GM12878 (cell line): ENCODE measurements around the gene UBE2E3.

Source experiments
- ATF2 ChIP-seq: IDR thresholded peaks from 2 replicates; pipeline ENCODE4 v1.6.1; 2012; ENCODE audit warnings: low read length, inconsistent platforms
- CEBPB ChIP-seq, 2 experiments: fragments of 150-350 bp in 1 of 2; IDR thresholded peaks; 2 replicates each; pipeline ENCODE4 v1.6.1; 2012 to 2014; ENCODE audit warnings: low read depth in 2 of 2, low read length in 2 of 2, borderline replicate concordance in 1 of 2, inconsistent platforms in 1 of 2
- CEBPZ ChIP-seq: fragments of 150-350 bp; IDR thresholded peaks from 2 replicates; pipeline ENCODE4 v1.6.1; 2016; ENCODE audit warnings: low read depth, low read length
- CTCF ChIP-seq, 3 experiments: IDR thresholded peaks in 2 of 3; conservative IDR thresholded peaks in 1 of 3; 2 replicates each; pipeline ENCODE4 v1.5.1; 2011; ENCODE audit warnings: low read depth in 3 of 3, low read length in 3 of 3, mild to moderate bottlenecking in 3 of 3, control low read depth in 2 of 3, moderate library complexity in 2 of 3, inconsistent platforms in 1 of 3, mixed read lengths in 1 of 3; ENCODE audit not compliant: control insufficient read depth in 2 of 3, insufficient read depth in 1 of 3; ENCODE audit errors: extremely low read depth in 1 of 3
- E2F4 ChIP-seq: IDR thresholded peaks from 2 replicates; pipeline ENCODE4 v1.6.1; 2012; ENCODE audit warnings: low read depth, low read length, improper control_type of control experiment
- GABPA ChIP-seq: IDR thresholded peaks from 2 replicates; pipeline ENCODE4 v1.6.1; 2014; ENCODE audit warnings: antibody characterized with exemption, low read depth, mild to moderate bottlenecking, inconsistent platforms
- NRF1 ChIP-seq: conservative IDR thresholded peaks from 2 replicates; pipeline ENCODE4 v1.6.1; 2011; ENCODE audit warnings: mild to moderate bottlenecking, low read depth, low read length, improper control_type of control experiment
- RAD21 ChIP-seq: IDR thresholded peaks from 2 replicates; pipeline ENCODE4 v1.6.1; 2011; ENCODE audit warnings: mild to moderate bottlenecking, low read depth, low read length, moderate library complexity; ENCODE audit not compliant: insufficient read depth
- SPI1 ChIP-seq: IDR thresholded peaks from 2 replicates; pipeline ENCODE4 v1.6.1; 2011; ENCODE audit warnings: low read depth, mild to moderate bottlenecking, low read length, moderate library complexity, borderline replicate concordance; ENCODE audit not compliant: insufficient read depth
- USF2 ChIP-seq: IDR thresholded peaks from 2 replicates; pipeline ENCODE4 v1.6.1; 2011; ENCODE audit warnings: low read depth, low read length, improper control_type of control experiment, borderline replicate concordance
- YBX1 ChIP-seq: fragments of 450-650 bp; IDR thresholded peaks from 2 replicates; pipeline ENCODE4 v1.6.1; 2016; ENCODE audit warnings: antibody characterized with exemption

GRCh38 chr2:180966378-180966777, 14.0 kb upstream of the UBE2E3 start:
- TF ChIP-seq CTCF (IDR thresholded peaks at IDR 0.05 in 2 of 3, conservative IDR thresholded peaks at IDR 0.05 in 1 of 3; ENCODE audit: control insufficient read depth in 2 of 3, extremely low read depth in 1 of 3, insufficient read depth in 1 of 3, low read depth in 3 of 3, low read length in 3 of 3) = no peak
- TF ChIP-seq RAD21 = no peak
- no peak for TF ChIP-seq CEBPZ
- no peak for TF ChIP-seq GABPA
- TF ChIP-seq SPI1 = no peak
- no peak for TF ChIP-seq YBX1
- no peak for TF ChIP-seq CEBPB (IDR thresholded peaks at IDR 0.05; ENCODE audit: borderline replicate concordance in 1 of 2, low read depth in 2 of 2, low read length in 2 of 2)
- TF ChIP-seq ATF2 = no peak
- no peak for TF ChIP-seq NRF1
- TF ChIP-seq E2F4 = no peak
- TF ChIP-seq USF2 = no peak
